RWPE1 (cell line): ENCODE data around the gene SSR2.

Experiments used
- CTCF ChIA-PET: fragments of 350-600 bp; sonication (Branson Sonifier 250); formaldehyde crosslinking; extraction: SDS; loops from one replicate; lab custom pipeline; 2021; lab: Yijun Ruan, JAX
- POLR2A ChIA-PET: fragments of 400-600 bp; formaldehyde crosslinking; extraction: SDS; loops from one replicate; lab custom pipeline; 2020; ENCODE audit warnings: antibody characterized with exemption; ENCODE audit not compliant: low non-redundant PET; lab: Yijun Ruan, JAX
- DNase-seq: peaks from one replicate; pipeline ENCODE4 v3.0.0; 2012; ENCODE audit warnings: low spot score
- H3K27ac ChIP-seq: fragments of 450-650 bp; 2 replicates; pipeline ENCODE4 v1.5.1; 2017
- TF ChIP-seq, protein P1 (sequence below): fragments of 450-650 bp; conservative IDR thresholded peaks from 2 replicates; pipeline ENCODE4 v1.5.1; 2017; ENCODE audit warnings: low read depth, mild to moderate bottlenecking

The SSR2 gene

DNA sequence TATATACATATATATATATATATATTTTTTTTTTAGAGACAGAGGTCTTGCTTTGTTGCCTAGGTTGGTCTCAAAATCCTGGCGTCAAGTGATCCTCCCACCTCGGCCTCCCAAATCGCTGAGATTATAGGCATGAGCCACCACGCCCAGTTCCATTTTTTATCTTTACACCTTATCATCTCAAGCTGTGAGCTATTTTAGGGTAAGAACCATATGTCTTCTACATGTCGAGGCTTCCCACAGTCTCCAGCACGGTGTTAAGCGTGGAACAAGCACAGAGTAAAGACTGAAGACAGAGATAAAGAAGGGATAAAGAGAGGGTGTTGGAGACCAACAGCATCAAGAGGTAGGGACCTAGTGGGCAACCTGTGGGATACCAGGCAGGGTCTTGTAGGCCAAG, 56.6 kb downstream of the SSR2 start:
- TF ChIP-seq, protein P1, sequence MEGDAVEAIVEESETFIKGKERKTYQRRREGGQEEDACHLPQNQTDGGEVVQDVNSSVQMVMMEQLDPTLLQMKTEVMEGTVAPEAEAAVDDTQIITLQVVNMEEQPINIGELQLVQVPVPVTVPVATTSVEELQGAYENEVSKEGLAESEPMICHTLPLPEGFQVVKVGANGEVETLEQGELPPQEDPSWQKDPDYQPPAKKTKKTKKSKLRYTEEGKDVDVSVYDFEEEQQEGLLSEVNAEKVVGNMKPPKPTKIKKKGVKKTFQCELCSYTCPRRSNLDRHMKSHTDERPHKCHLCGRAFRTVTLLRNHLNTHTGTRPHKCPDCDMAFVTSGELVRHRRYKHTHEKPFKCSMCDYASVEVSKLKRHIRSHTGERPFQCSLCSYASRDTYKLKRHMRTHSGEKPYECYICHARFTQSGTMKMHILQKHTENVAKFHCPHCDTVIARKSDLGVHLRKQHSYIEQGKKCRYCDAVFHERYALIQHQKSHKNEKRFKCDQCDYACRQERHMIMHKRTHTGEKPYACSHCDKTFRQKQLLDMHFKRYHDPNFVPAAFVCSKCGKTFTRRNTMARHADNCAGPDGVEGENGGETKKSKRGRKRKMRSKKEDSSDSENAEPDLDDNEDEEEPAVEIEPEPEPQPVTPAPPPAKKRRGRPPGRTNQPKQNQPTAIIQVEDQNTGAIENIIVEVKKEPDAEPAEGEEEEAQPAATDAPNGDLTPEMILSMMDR: no peak
- DNase-seq: no peak
- POLR2A ChIA-PET: no interaction called here
- peak overlapping the region; percentile 52 for H3K27ac ChIP-seq
- CTCF ChIA-PET: interaction anchor here (0.6 kb wide), 1 partner anchor 20 kb away, joined by 4 read pairs; no protein-coding TSS in a partner anchor

DNA sequence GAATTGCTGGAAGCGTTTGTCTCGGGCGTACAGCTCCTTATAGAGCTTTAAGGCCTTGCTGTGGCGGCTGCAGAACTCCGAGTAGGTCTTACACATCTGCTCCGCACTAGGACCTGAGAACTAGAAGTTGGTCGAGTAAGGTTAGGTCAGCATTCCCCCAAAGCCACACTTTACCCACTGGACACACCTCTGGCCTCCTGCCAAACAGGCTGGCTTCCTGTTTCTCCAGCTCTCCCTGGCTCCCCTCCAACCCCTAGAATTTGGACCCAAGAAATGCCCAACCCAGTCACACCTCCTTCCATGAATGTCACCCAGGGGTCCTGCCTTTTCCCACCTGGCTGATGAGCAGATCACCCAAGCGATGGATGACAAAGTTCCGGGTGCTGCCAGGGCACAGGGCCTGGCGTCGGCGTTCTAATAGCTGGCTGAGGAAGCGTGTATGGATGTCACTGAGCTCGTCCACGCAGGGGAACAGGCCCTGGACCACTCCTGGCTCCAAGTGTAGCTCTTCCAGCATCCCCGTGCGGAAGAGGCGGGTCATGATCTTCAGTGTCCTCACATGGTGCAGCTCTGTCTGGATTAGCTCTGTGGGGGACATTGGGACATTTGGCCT, 58.0 kb downstream of the SSR2 start:
- ChIA-PET POLR2A (interaction anchor here (0.6 to 1.1 kb wide), 3 partner anchors 13 to 142 kb away, joined by 3 read pairs; no protein-coding TSS in a partner anchor), CTCF (interaction anchor here (0.6 to 1.6 kb wide), 7 partner anchors 13 to 263 kb away, joined by 3 to 7 read pairs (median 4); partner anchors contain the start of gene ARHGEF2)
- TF ChIP-seq, protein P1: no peak

GRCh38 chr1:155961937-155962336, 58.8 kb downstream of the SSR2 start:
- ChIA-PET CTCF (interaction anchor here (0.6 to 1.6 kb wide), 5 partner anchors 16 to 264 kb away, joined by 3 to 7 read pairs (median 4); partner anchors contain the start of gene ARHGEF2), POLR2A (interaction anchor here (0.6 to 1.1 kb wide), 2 partner anchors 14 to 83 kb away, joined by 3 read pairs; no protein-coding TSS in a partner anchor)
- peak overlapping the region; percentile 90 for H3K27ac ChIP-seq
- TF ChIP-seq, protein P1: peak; percentile 54
- peak; percentile 97 for DNase-seq

More for the DNA sequence above, 58.0 kb downstream of the SSR2 start:
- no peak for DNase-seq
- H3K27ac ChIP-seq: peak overlapping the region; percentile 90

- H3K27ac ChIP-seq: peak overlapping the region; percentile 90
- CTCF ChIA-PET: interaction anchor here (0.7 to 0.9 kb wide), 2 partner anchors 136 to 174 kb away, joined by 3 read pairs; no protein-coding TSS in a partner anchor
- POLR2A ChIA-PET: interaction anchor here (0.6 kb wide), 1 partner anchor 291 kb away, joined by 3 read pairs; no protein-coding TSS in a partner anchor
- no peak for DNase-seq
- TF ChIP-seq, protein P1: no peak
These were observed 60.5 kb downstream of the SSR2 start for GRCh38 chr1:155960081-155960745.
